Chondrocyte (in vitro differentiated cells): ENCODE measurements around the gene ING2. TPM values are rescaled to one million over a fixed set of nuclear protein-coding genes. Genes with fewer than 3 reads are reported as not detected.

Experiments
- DNase-seq: peaks from one replicate; pipeline ENCODE4 v3.0.0; 2021; ENCODE audit warnings: mixed read lengths, low spot score
- H3K27ac Mint-ChIP-seq: one replicate; pipeline ENCODE4 v1.8.0; 2021; ENCODE audit warnings: mild to moderate bottlenecking, moderate library complexity, mixed read lengths; ENCODE audit not compliant: unreplicated experiment
- H3K27me3 Mint-ChIP-seq: 2 replicates; pipeline ENCODE4 v1.8.0; 2021; ENCODE audit warnings: low read depth, mixed read lengths
- H3K36me3 Mint-ChIP-seq: 2 replicates; pipeline ENCODE4 v1.8.0; 2021; ENCODE audit warnings: low read depth, mixed read lengths
- H3K4me1 Mint-ChIP-seq: 2 replicates; pipeline ENCODE4 v1.8.0; 2021; ENCODE audit warnings: low read depth, mild to moderate bottlenecking, mixed read lengths
- H3K4me3 Mint-ChIP-seq: one replicate; pipeline ENCODE4 v1.8.0; 2021; ENCODE audit warnings: mild to moderate bottlenecking, moderate library complexity, mixed read lengths; ENCODE audit not compliant: unreplicated experiment
- H3K9me3 Mint-ChIP-seq: 2 replicates; pipeline ENCODE4 v1.8.0; 2021; ENCODE audit warnings: low read depth, mixed read lengths
- CTCF ChIP-seq: fragments of 200-600 bp; sonication (generic); IDR thresholded peaks from 2 replicates; pipeline ENCODE4 v1.5.0; 2021; ENCODE audit warnings: antibody characterized with exemption, mild to moderate bottlenecking, moderate library complexity
- total RNA-seq: library from RNA; stranded (reverse); gene quantifications from 3 replicates; pipeline ENCODE4 v1.2.1, GENCODE V29; 2021

Gene ING2
- total RNA-seq, 1 donor from 2014 or later = 10.3 TPM

- TF ChIP-seq CTCF = no peak
- H3K36me3 Mint-ChIP-seq = peaks cover 2% of the 10 kb centered on the region
- H3K4me3 Mint-ChIP-seq = no peak overlapping the region
- H3K9me3 Mint-ChIP-seq = no peaks in the 10 kb centered on the region
- no peak for DNase-seq
- no peaks in the 10 kb centered on the region for H3K4me1 Mint-ChIP-seq
- peaks cover 2% of the 10 kb centered on the region for H3K27me3 Mint-ChIP-seq
- H3K27ac Mint-ChIP-seq = no peak overlapping the region
These were observed 18.0 kb downstream of the ING2 start for GRCh38 chr4:183522821-183523220.

GRCh38 chr4:183527326-183527725 is 22.5 kb downstream of the ING2 start:
- Mint-ChIP-seq H3K27ac (no peak overlapping the region), H3K36me3 (peaks cover 2% of the 10 kb centered on the region), H3K4me1 (no peaks in the 10 kb centered on the region), H3K4me3 (no peak overlapping the region), H3K27me3 (peaks cover 9% of the 10 kb centered on the region), H3K9me3 (no peaks in the 10 kb centered on the region)
- TF ChIP-seq CTCF = no peak
- no peak for DNase-seq

GRCh38 chr4:183532821-183533220 is 28.0 kb downstream of the ING2 start:
- Mint-ChIP-seq H3K4me1 (no peaks in the 10 kb centered on the region), H3K36me3 (no peaks in the 10 kb centered on the region), H3K27ac (no peak overlapping the region), H3K27me3 (peaks cover 7% of the 10 kb centered on the region), H3K4me3 (no peak overlapping the region), H3K9me3 (no peaks in the 10 kb centered on the region)
- DNase-seq = no peak
- no peak for TF ChIP-seq CTCF

GRCh38 chr4:183533698-183534097 is 28.8 kb downstream of the ING2 start:
- no peak overlapping the region for H3K27ac Mint-ChIP-seq
- no peaks in the 10 kb centered on the region for H3K9me3 Mint-ChIP-seq
- H3K4me1 Mint-ChIP-seq = no peaks in the 10 kb centered on the region
- no peak for DNase-seq
- H3K27me3 Mint-ChIP-seq = peaks cover 3% of the 10 kb centered on the region
- no peak overlapping the region for H3K4me3 Mint-ChIP-seq
- no peak for TF ChIP-seq CTCF
- no peaks in the 10 kb centered on the region for H3K36me3 Mint-ChIP-seq

- no peak for DNase-seq
- no peak overlapping the region for H3K4me3 Mint-ChIP-seq
- H3K27ac Mint-ChIP-seq = no peak overlapping the region
- no peak for TF ChIP-seq CTCF
- H3K9me3 Mint-ChIP-seq = peaks cover 10% of the 10 kb centered on the region
- H3K4me1 Mint-ChIP-seq = peaks cover 4% of the 10 kb centered on the region
- no peaks in the 10 kb centered on the region for H3K27me3 Mint-ChIP-seq
- no peaks in the 10 kb centered on the region for H3K36me3 Mint-ChIP-seq
These were observed 35.7 kb downstream of the ING2 start for GRCh38 chr4:183540410-183541009.
